Breast epithelium (tissue), 4 donors: ENCODE data around the gene APC2. TPM values are rescaled to one million over a fixed set of nuclear protein-coding genes. Genes with fewer than 3 reads are reported as not detected.

Source experiments
- DNase-seq, 2 donors: peaks; one replicate each; pipeline ENCODE4 v3.0.0-alpha.2; 2019; ENCODE audit warnings: low spot score in 2 of 2
- H3K27ac ChIP-seq, 2 donors: fragments of 200-600 bp; sonication (generic) in 1 of 2; one replicate each; pipeline ENCODE4 v1.5.1; 2016 to 2019; ENCODE audit warnings: mild to moderate bottlenecking in 1 of 2
- H3K27me3 ChIP-seq, 2 donors: fragments of 200-600 bp; sonication (generic) in 1 of 2; one replicate each; pipeline versions ENCODE4 v1.5.1 to v1.6.0; 2017 to 2019; ENCODE audit warnings: control low read depth in 1 of 2, mild to moderate bottlenecking in 1 of 2
- H3K36me3 ChIP-seq: fragments of 200-600 bp; one replicate; pipeline ENCODE4 v1.5.1; 2019
- H3K4me1 ChIP-seq, 2 donors: fragments of 200-600 bp; sonication (generic); one replicate each; pipeline ENCODE4 v1.5.1; 2016 to 2019; ENCODE audit warnings: control low read depth in 1 of 2
- H3K4me3 ChIP-seq, 3 donors: fragments of 200-600 bp; sonication (generic); 1 replicate in 2 of 3; 2 replicates in 1 of 3; pipeline ENCODE4 v1.5.1; 2016 to 2019; ENCODE audit warnings: mild to moderate bottlenecking in 3 of 3, moderate library complexity in 2 of 3
- H3K9me3 ChIP-seq, 2 donors: fragments of 200-600 bp; sonication (generic) in 1 of 2; one replicate each; pipeline ENCODE4 v1.5.1; 2016 to 2019; ENCODE audit warnings: control low read depth in 1 of 2
- CTCF ChIP-seq, 3 donors: fragments of 450-650 bp; IDR thresholded peaks; one replicate each; pipeline ENCODE4 v1.5.1; 2016 to 2017; ENCODE audit warnings: antibody characterized with exemption in 3 of 3, mild to moderate bottlenecking in 3 of 3, moderate library complexity in 3 of 3
- POLR2A ChIP-seq: fragments of 450-650 bp; IDR thresholded peaks from one replicate; pipeline ENCODE4 v1.6.1; 2016; ENCODE audit warnings: antibody characterized with exemption, mild to moderate bottlenecking, moderate library complexity
- POLR2AphosphoS5 ChIP-seq, 3 donors: sonication (generic); formaldehyde crosslinking; IDR thresholded peaks; one replicate each; pipeline ENCODE4 v1.6.1; 2017; ENCODE audit warnings: antibody characterized with exemption in 3 of 3
- intact Hi-C: fragments of 100-400 bp; cut with DNase I; formaldehyde crosslinking; loops from one replicate; pipeline ENCODE4 v1.15.1; 2023; ENCODE audit warnings: low total_unique reads
- total RNA-seq, 3 donors: library from RNA; depleted of rRNA; stranded (reverse); fragments of >200 nt; gene quantifications; one replicate each; pipeline ENCODE4 v1.1.0, GENCODE V29; 2016

The APC2 gene
- total RNA-seq, 3 donors from 2014 or later: under 0.01 to 0.29 (median 0.16) TPM

- no peak overlapping the region for H3K4me3 ChIP-seq
- DNase-seq: no peak
- no peaks in the 10 kb centered on the region for H3K36me3 ChIP-seq
- peaks cover 40 to 69% of the 10 kb centered on the region in 2 donors for H3K27me3 ChIP-seq
- no peak for TF ChIP-seq CTCF (IDR thresholded peaks at IDR 0.05)
- TF ChIP-seq POLR2AphosphoS5 (IDR thresholded peaks at IDR 0.05): no peak
- no peak for TF ChIP-seq POLR2A
- intact Hi-C loops: loop anchor here (10.0 kb wide), 1 partner anchor 173 kb away; the partner anchor contains the start of gene FAM174C
- no peak overlapping the region for H3K27ac ChIP-seq
- no peaks in the 10 kb centered on the region for H3K9me3 ChIP-seq
- peaks cover 5 to 8% of the 10 kb centered on the region in 2 donors for H3K4me1 ChIP-seq
Observed at GRCh38 chr19:1447504-1447903, 2.4 kb upstream of the APC2 start.

- Histone ChIP-seq H3K27ac (no peak overlapping the region), H3K4me3 (no peak overlapping the region), H3K4me1 (peaks cover 6 to 8% of the 10 kb centered on the region in 2 donors), H3K9me3 (no peaks in the 10 kb centered on the region), H3K27me3 (peaks cover 45 to 73% of the 10 kb centered on the region in 2 donors), H3K36me3 (no peaks in the 10 kb centered on the region)
- intact Hi-C loops: loop anchor here (10.0 kb wide), 1 partner anchor 173 kb away; the partner anchor contains the start of gene FAM174C
- TF ChIP-seq POLR2AphosphoS5 (IDR thresholded peaks at IDR 0.05) (no peak), POLR2A (no peak), CTCF (IDR thresholded peaks at IDR 0.05) (no peak)
- DNase-seq: no peak
Observed at GRCh38 chr19:1447944-1448343, 2.0 kb upstream of the APC2 start.

GRCh38 chr19:1450735-1451731 is 1.1 kb downstream of the APC2 start:
- Histone ChIP-seq H3K9me3 (no peaks in the 10 kb centered on the region), H3K27ac (no peak overlapping the region), H3K36me3 (no peaks in the 10 kb centered on the region), H3K27me3 (peaks cover 44 to 84% of the 10 kb centered on the region in 2 donors), H3K4me1 (peaks cover 6 to 10% of the 10 kb centered on the region in 2 donors), H3K4me3 (no peak overlapping the region)
- no peak for DNase-seq
- no peak for TF ChIP-seq CTCF (IDR thresholded peaks at IDR 0.05)
- no peak for TF ChIP-seq POLR2AphosphoS5 (IDR thresholded peaks at IDR 0.05)
- no peak for TF ChIP-seq POLR2A
- intact Hi-C loops: no loop called here

GRCh38 chr19:1451916-1452801 is 2.2 kb downstream of the APC2 start:
- intact Hi-C loops: no loop called here
- H3K4me3 ChIP-seq: no peak overlapping the region
- no peak overlapping the region for H3K27ac ChIP-seq
- H3K36me3 ChIP-seq: no peaks in the 10 kb centered on the region
- H3K4me1 ChIP-seq: peaks cover 5 to 6% of the 10 kb centered on the region in 2 donors
- H3K9me3 ChIP-seq: no peaks in the 10 kb centered on the region
- TF ChIP-seq POLR2A (no peak), POLR2AphosphoS5 (IDR thresholded peaks at IDR 0.05) (no peak), CTCF (IDR thresholded peaks at IDR 0.05) (no peak)
- DNase-seq: no peak
- H3K27me3 ChIP-seq: peaks cover 35 to 84% of the 10 kb centered on the region in 2 donors
